ENCODE data around the gene PRKG1. TPM values are rescaled to one million over a fixed set of nuclear protein-coding genes. Genes with fewer than 3 reads are reported as not detected.

The PRKG1 gene
- total and polyA plus RNA-seq, 2 of the 4 experiments (the other 2 are of a cell fraction), result 3.5 to 18.3 TPM

DNA sequence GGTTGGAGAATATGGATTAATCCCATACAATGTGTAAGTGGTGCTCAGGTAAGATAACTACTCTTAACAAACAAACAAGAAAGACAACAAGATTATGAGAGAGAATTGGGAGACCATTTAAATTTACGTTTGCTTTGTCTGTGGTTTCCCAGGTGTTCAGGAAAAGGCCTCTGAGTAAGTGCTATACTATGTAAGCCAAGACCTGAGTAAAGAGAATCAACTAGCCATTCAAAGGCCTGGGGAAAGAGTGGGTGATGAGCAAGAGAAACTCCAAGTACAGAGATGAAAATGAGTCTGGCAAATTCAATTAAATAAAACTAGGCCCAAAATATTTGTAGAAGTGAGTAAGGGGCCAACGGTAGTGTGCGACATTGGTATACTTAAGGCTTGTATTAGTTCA is 615.2 kb downstream of the PRKG1 start:
- CTCF ChIA-PET, result no interaction called here
- Histone ChIP-seq H3K9ac (ENCODE audit: low read depth, low read length) (no peak overlapping the region), H3K14ac (replicated peaks; ENCODE audit: low read depth, low read length) (no peak overlapping the region), H2AK5ac (ENCODE audit: low read depth, low read length) (no peak overlapping the region), H3K4me2 (ENCODE audit: low read depth, low read length) (no peak overlapping the region), H4K91ac (ENCODE audit: insufficient read depth, low read depth, low read length) (no peak overlapping the region), H3K18ac (ENCODE audit: low read depth, low read length) (no peak overlapping the region), H4K8ac (ENCODE audit: low read depth in 2 of 2, low read length in 2 of 2) (no peak overlapping the region), H2AK9ac (replicated peaks; ENCODE audit: low read depth, low read length, poor library complexity) (no peak overlapping the region), H2BK5ac (ENCODE audit: low read depth, low read length, poor library complexity, severe bottlenecking) (no peak overlapping the region), H2BK20ac (ENCODE audit: low read depth, low read length) (no peak overlapping the region), H4K20me1 (ENCODE audit: insufficient read depth, low read length) (no peaks in the 10 kb centered on the region), H3K23ac (ENCODE audit: low read depth, low read length) (no peak overlapping the region), H3K27ac (ENCODE audit: insufficient read depth, low read length) (no peak overlapping the region), H3K4me1 (ENCODE audit: control insufficient read depth, insufficient read depth, low read length) (no peaks in the 10 kb centered on the region), H2BK120ac (ENCODE audit: low read depth, low read length) (no peak overlapping the region), H2AFZ (replicated peaks; ENCODE audit: low read length, poor library complexity) (no peak overlapping the region), H3K79me1 (ENCODE audit: low read depth in 1 of 2, low read length in 2 of 2) (0 out of 4 replicates have a peak, but pooled peaks cover 0 to 3% of the 10 kb centered on the region in 2 experiments), H2BK15ac (ENCODE audit: low read depth, low read length) (no peak overlapping the region), H3K9me1 (ENCODE audit: insufficient read depth, low read length) (no peaks in the 10 kb centered on the region), H3K36me3 (ENCODE audit: control insufficient read depth, insufficient read depth, low read length) (no peaks in the 10 kb centered on the region), H3K4ac (ENCODE audit: low read depth, low read length) (no peak overlapping the region), H3K56ac (ENCODE audit: extremely low read depth, insufficient read depth, low read length) (no peak overlapping the region), H3K27me3 (ENCODE audit: control insufficient read depth, insufficient read depth, low read length) (no peaks in the 10 kb centered on the region), H4K5ac (ENCODE audit: low read depth, low read length) (no peak overlapping the region), H3K9me3 (ENCODE audit: control insufficient read depth, insufficient read depth, low read length) (no peaks in the 10 kb centered on the region), H3K4me3 (ENCODE audit: insufficient read depth, low read depth, low read length) (no peak overlapping the region)
- POLR2A ChIA-PET (ENCODE audit: unreplicated experiment), result no interaction called here
- TF ChIP-seq CHD1 (IDR thresholded peaks at IDR 0.05; ENCODE audit: low read depth, low read length) (no peak), MXI1 (IDR thresholded peaks at IDR 0.05; ENCODE audit: borderline replicate concordance, low read depth, low read length) (no peak), POLR2A (IDR thresholded peaks at IDR 0.05; ENCODE audit: low read depth, low read length) (no peak), BHLHE40 (IDR thresholded peaks at IDR 0.05; ENCODE audit: low read depth, low read length) (no peak), SMC3 (IDR thresholded peaks at IDR 0.05; ENCODE audit: low read depth, low read length) (no peak), RAD21 (IDR thresholded peaks at IDR 0.05; ENCODE audit: low read length) (no peak), FOS (IDR thresholded peaks at IDR 0.05; ENCODE audit: low read depth, low read length) (no peak), RFX5 (IDR thresholded peaks at IDR 0.05; ENCODE audit: low read depth, low read length) (no peak), CEBPB (IDR thresholded peaks at IDR 0.05; ENCODE audit: low read depth, low read length) (no peak), NFE2L2 (IDR thresholded peaks at IDR 0.05; ENCODE audit: low read depth, low read length) (no peak), MAFK (IDR thresholded peaks at IDR 0.05; ENCODE audit: low read depth, low read length) (no peak), MAZ (IDR thresholded peaks at IDR 0.05; ENCODE audit: borderline replicate concordance, low read depth, low read length) (no peak), RCOR1 (IDR thresholded peaks at IDR 0.05; ENCODE audit: insufficient replicate concordance, low read length) (no peak)
- TF ChIP-seq, protein P1, sequence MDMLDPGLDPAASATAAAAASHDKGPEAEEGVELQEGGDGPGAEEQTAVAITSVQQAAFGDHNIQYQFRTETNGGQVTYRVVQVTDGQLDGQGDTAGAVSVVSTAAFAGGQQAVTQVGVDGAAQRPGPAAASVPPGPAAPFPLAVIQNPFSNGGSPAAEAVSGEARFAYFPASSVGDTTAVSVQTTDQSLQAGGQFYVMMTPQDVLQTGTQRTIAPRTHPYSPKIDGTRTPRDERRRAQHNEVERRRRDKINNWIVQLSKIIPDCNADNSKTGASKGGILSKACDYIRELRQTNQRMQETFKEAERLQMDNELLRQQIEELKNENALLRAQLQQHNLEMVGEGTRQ (IDR thresholded peaks at IDR 0.05; ENCODE audit: low read depth, low read length), result no peak
- TF ChIP-seq, protein P2, sequence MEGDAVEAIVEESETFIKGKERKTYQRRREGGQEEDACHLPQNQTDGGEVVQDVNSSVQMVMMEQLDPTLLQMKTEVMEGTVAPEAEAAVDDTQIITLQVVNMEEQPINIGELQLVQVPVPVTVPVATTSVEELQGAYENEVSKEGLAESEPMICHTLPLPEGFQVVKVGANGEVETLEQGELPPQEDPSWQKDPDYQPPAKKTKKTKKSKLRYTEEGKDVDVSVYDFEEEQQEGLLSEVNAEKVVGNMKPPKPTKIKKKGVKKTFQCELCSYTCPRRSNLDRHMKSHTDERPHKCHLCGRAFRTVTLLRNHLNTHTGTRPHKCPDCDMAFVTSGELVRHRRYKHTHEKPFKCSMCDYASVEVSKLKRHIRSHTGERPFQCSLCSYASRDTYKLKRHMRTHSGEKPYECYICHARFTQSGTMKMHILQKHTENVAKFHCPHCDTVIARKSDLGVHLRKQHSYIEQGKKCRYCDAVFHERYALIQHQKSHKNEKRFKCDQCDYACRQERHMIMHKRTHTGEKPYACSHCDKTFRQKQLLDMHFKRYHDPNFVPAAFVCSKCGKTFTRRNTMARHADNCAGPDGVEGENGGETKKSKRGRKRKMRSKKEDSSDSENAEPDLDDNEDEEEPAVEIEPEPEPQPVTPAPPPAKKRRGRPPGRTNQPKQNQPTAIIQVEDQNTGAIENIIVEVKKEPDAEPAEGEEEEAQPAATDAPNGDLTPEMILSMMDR (conservative IDR thresholded peaks at IDR 0.05; ENCODE audit: low read depth, low read length), result no peak
- TF ChIP-seq, protein P3, sequence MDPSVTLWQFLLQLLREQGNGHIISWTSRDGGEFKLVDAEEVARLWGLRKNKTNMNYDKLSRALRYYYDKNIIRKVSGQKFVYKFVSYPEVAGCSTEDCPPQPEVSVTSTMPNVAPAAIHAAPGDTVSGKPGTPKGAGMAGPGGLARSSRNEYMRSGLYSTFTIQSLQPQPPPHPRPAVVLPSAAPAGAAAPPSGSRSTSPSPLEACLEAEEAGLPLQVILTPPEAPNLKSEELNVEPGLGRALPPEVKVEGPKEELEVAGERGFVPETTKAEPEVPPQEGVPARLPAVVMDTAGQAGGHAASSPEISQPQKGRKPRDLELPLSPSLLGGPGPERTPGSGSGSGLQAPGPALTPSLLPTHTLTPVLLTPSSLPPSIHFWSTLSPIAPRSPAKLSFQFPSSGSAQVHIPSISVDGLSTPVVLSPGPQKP (IDR thresholded peaks at IDR 0.05; ENCODE audit: borderline replicate concordance, low read depth, low read length), result no peak
- no CpG with 5 or more reads among the region's 3 CpGs for WGBS, 2 experiments (ENCODE audit: extremely low coverage in 2 of 2, insufficient read length in 1 of 2)
- dilution Hi-C loops (cut with HindIII; ENCODE audit: low sequenced_read_pairs, unreplicated experiment) (no loop called here), in situ Hi-C loops (cut with MboI; ENCODE audit: low sequenced_read_pairs) (no loop called here), intact Hi-C loops (cut with micrococcal nuclease) (no loop called here)
- ATAC-seq (ENCODE audit: low read depth), result no peak
- no TSS peak for BruUV-seq (replicated peaks)
- no peak for DNase-seq
